Measurements from ENCODE around the gene ZNF740. TPM values are rescaled to one million over a fixed set of nuclear protein-coding genes. Genes with fewer than 3 reads are reported as not detected.

ZNF740 gene
- total and polyA plus RNA-seq, 10 of the 15 experiments (the other 5 are each of a cell fraction or from before 2014, with no cell fraction given): 1.4 to 33.6 (median 11.3) TPM

- peak; percentile 25; the same call in 1 of the 2 replicates for TF ChIP-seq REST (IDR thresholded peaks at IDR 0.05; ENCODE audit: low read depth, low read length)
- peak; percentile 10 for TF ChIP-seq IKZF1 (conservative IDR thresholded peaks at IDR 0.05)
- TF ChIP-seq BCL11A (IDR thresholded peaks at IDR 0.05; ENCODE audit: low read depth, low read length): no peak
- no peak for TF ChIP-seq NFXL1 (IDR thresholded peaks at IDR 0.05; ENCODE audit: borderline replicate concordance)
- no peak for TF ChIP-seq ZNF217 (IDR thresholded peaks at IDR 0.05)
- TF ChIP-seq MTA3 (IDR thresholded peaks at IDR 0.05; ENCODE audit: borderline replicate concordance, low read length): no peak
- peak in 1 of 2 experiments; percentile 31; a peak in 1 of 4 replicates for TF ChIP-seq IKZF2 (IDR thresholded peaks at IDR 0.05)
- no peak for TF ChIP-seq YBX1 (IDR thresholded peaks at IDR 0.05)
- TF ChIP-seq IRF5 (IDR thresholded peaks at IDR 0.05; ENCODE audit: borderline replicate concordance): no peak
- TF ChIP-seq ZSCAN29 (IDR thresholded peaks at IDR 0.05): no peak
- no peak for TF ChIP-seq JUNB (IDR thresholded peaks at IDR 0.05)
- no peak for TF ChIP-seq STAT1 (conservative IDR thresholded peaks at IDR 0.05)
- TF ChIP-seq HCFC1 (IDR thresholded peaks at IDR 0.05; ENCODE audit: low read length): no peak
- TF ChIP-seq BACH1 (IDR thresholded peaks at IDR 0.05; ENCODE audit: borderline replicate concordance): peak; percentile 57; the same call in 1 of the 2 replicates
- 0 out of 2 replicates have a peak, but pooled peaks have one; percentile 32 for TF ChIP-seq CREB1 (IDR thresholded peaks at IDR 0.05; ENCODE audit: low read depth)
- no peak for TF ChIP-seq ATF3 (IDR thresholded peaks at IDR 0.05; ENCODE audit: borderline replicate concordance, extremely low read depth, low read depth, low read length)
- TF ChIP-seq BRCA1 (IDR thresholded peaks at IDR 0.05; ENCODE audit: low read depth, low read length): no peak
- TF ChIP-seq RELB (IDR thresholded peaks at IDR 0.05; ENCODE audit: low read depth): peak; percentile 47; the same call in 1 of the 2 replicates
- peak; percentile 37 for TF ChIP-seq HDAC6 (IDR thresholded peaks at IDR 0.05; ENCODE audit: unreplicated experiment)
- TF ChIP-seq IRF3 (IDR thresholded peaks at IDR 0.05): no peak
- TF ChIP-seq EED (IDR thresholded peaks at IDR 0.05; ENCODE audit: low read depth): no peak
Observed at GRCh38 chr12:53221203-53222080, 40.9 kb downstream of the ZNF740 start (continued).

Data from GM12878 (cell line).